BE2C (cell line): ENCODE data around the gene ZNF678.

Experiments
- DNase-seq: peaks from one replicate; pipeline ENCODE4 v3.0.0-alpha.2; 2020
- H3K27me3 ChIP-seq: fragments of 250-450 bp; sonication (Bioruptor Pico); 2 replicates; pipeline ENCODE4 v1.5.1; 2020; ENCODE audit warnings: mild to moderate bottlenecking
- H3K36me3 ChIP-seq: fragments of 250-450 bp; sonication (Bioruptor Pico); 2 replicates; pipeline ENCODE4 v1.5.1; 2020; ENCODE audit warnings: mild to moderate bottlenecking
- H3K4me1 ChIP-seq: fragments of 250-450 bp; sonication (Bioruptor Pico); 2 replicates; pipeline ENCODE4 v1.5.1; 2020
- H3K4me3 ChIP-seq: 2 replicates; pipeline ENCODE4 v1.5.1; 2011; ENCODE audit warnings: low read depth, low read length
- H3K9me3 ChIP-seq: fragments of 250-450 bp; sonication (Bioruptor Pico); 2 replicates; pipeline ENCODE4 v1.5.1; 2020
- CTCF ChIP-seq: IDR thresholded peaks from 2 replicates; pipeline ENCODE4 v1.5.1; 2012; ENCODE audit warnings: mild to moderate bottlenecking, low read depth, low read length

The ZNF678 gene

GRCh38 chr1:227544067-227545050, 19.0 kb upstream of the ZNF678 start:
- Histone ChIP-seq H3K9me3 (no peaks in the 10 kb centered on the region; the same call in none of the 2 replicates), H3K4me1 (no peaks in the 10 kb centered on the region), H3K27me3 (no peaks in the 10 kb centered on the region), H3K4me3 (no peak overlapping the region), H3K36me3 (no peaks in the 10 kb centered on the region)
- no peak for DNase-seq
- no peak for TF ChIP-seq CTCF

GRCh38 chr1:227545361-227545760, 18.0 kb upstream of the ZNF678 start:
- Histone ChIP-seq H3K4me1 (no peaks in the 10 kb centered on the region), H3K9me3 (no peaks in the 10 kb centered on the region; the same call in none of the 2 replicates), H3K27me3 (no peaks in the 10 kb centered on the region), H3K4me3 (no peak overlapping the region), H3K36me3 (no peaks in the 10 kb centered on the region)
- no peak for TF ChIP-seq CTCF
- no peak for DNase-seq

- H3K27me3 ChIP-seq: no peaks in the 10 kb centered on the region
- no peaks in the 10 kb centered on the region for H3K4me1 ChIP-seq
- no peaks in the 10 kb centered on the region; the same call in none of the 2 replicates for H3K9me3 ChIP-seq
- no peak overlapping the region for H3K4me3 ChIP-seq
- no peaks in the 10 kb centered on the region for H3K36me3 ChIP-seq
- TF ChIP-seq CTCF: no peak
- DNase-seq: no peak
Measured at GRCh38 chr1:227546059-227546458, 17.3 kb upstream of the ZNF678 start.

GRCh38 chr1:227546598-227547309, 16.6 kb upstream of the ZNF678 start:
- no peaks in the 10 kb centered on the region for H3K27me3 ChIP-seq
- no peak overlapping the region for H3K4me3 ChIP-seq
- DNase-seq: no peak
- no peak for TF ChIP-seq CTCF
- no peaks in the 10 kb centered on the region; the same call in none of the 2 replicates for H3K9me3 ChIP-seq
- H3K36me3 ChIP-seq: no peaks in the 10 kb centered on the region
- H3K4me1 ChIP-seq: no peaks in the 10 kb centered on the region

GRCh38 chr1:227547310-227548118, 15.8 kb upstream of the ZNF678 start:
- no peak for DNase-seq
- no peaks in the 10 kb centered on the region for H3K27me3 ChIP-seq
- no peaks in the 10 kb centered on the region; the same call in none of the 2 replicates for H3K9me3 ChIP-seq
- no peaks in the 10 kb centered on the region for H3K4me1 ChIP-seq
- H3K36me3 ChIP-seq: no peaks in the 10 kb centered on the region
- TF ChIP-seq CTCF: no peak
- no peak overlapping the region for H3K4me3 ChIP-seq
